ENCODE data around the gene POTEF.

- TF ChIP-seq, protein P1, sequence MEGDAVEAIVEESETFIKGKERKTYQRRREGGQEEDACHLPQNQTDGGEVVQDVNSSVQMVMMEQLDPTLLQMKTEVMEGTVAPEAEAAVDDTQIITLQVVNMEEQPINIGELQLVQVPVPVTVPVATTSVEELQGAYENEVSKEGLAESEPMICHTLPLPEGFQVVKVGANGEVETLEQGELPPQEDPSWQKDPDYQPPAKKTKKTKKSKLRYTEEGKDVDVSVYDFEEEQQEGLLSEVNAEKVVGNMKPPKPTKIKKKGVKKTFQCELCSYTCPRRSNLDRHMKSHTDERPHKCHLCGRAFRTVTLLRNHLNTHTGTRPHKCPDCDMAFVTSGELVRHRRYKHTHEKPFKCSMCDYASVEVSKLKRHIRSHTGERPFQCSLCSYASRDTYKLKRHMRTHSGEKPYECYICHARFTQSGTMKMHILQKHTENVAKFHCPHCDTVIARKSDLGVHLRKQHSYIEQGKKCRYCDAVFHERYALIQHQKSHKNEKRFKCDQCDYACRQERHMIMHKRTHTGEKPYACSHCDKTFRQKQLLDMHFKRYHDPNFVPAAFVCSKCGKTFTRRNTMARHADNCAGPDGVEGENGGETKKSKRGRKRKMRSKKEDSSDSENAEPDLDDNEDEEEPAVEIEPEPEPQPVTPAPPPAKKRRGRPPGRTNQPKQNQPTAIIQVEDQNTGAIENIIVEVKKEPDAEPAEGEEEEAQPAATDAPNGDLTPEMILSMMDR (IDR thresholded peaks at IDR 0.05; ENCODE audit: borderline replicate concordance, extremely low read depth, low read length, poor library complexity, severe bottlenecking): no peak
- no peak for TF ChIP-seq EZH2 (IDR thresholded peaks at IDR 0.05; ENCODE audit: borderline replicate concordance, low read depth, low read length, severe bottlenecking)
These were observed 21.4 kb upstream of the POTEF start for GRCh38 chr2:130150181-130151144.

All from DND-41 (cell line).